Endothelial cell (in vitro differentiated cells): ENCODE measurements around the gene RTN4R. TPM values are rescaled to one million over a fixed set of nuclear protein-coding genes. Genes with fewer than 3 reads are reported as not detected.
A peak's percentile ranks its signal among the peaks of the same experiment; 100 is the strongest.
"Not testable (repeated sequence)": the region's sequence is repeated elsewhere in the genome, so short reads cannot be mapped to it uniquely, and the experiment has no call there.

Experiments
- DNase-seq: peaks from one replicate; pipeline ENCODE4 v3.0.0; 2021; ENCODE audit warnings: low spot score
- H3K27ac Mint-ChIP-seq: one replicate; pipeline ENCODE4 v1.8.0; 2021; ENCODE audit warnings: mixed read lengths, inconsistent platforms; ENCODE audit not compliant: unreplicated experiment
- H3K27me3 Mint-ChIP-seq: one replicate; pipeline ENCODE4 v1.8.0; 2021; ENCODE audit warnings: mild to moderate bottlenecking, moderate library complexity, mixed read lengths, inconsistent platforms; ENCODE audit not compliant: unreplicated experiment
- H3K36me3 Mint-ChIP-seq: one replicate; pipeline ENCODE4 v1.8.0; 2021; ENCODE audit warnings: mild to moderate bottlenecking, low read depth, mixed read lengths, inconsistent platforms; ENCODE audit not compliant: unreplicated experiment
- H3K4me1 Mint-ChIP-seq: one replicate; pipeline ENCODE4 v1.8.0; 2021; ENCODE audit warnings: mild to moderate bottlenecking, mixed read lengths, inconsistent platforms; ENCODE audit not compliant: unreplicated experiment
- H3K4me3 Mint-ChIP-seq: one replicate; pipeline ENCODE4 v1.8.0; 2021; ENCODE audit warnings: mild to moderate bottlenecking, mixed read lengths, inconsistent platforms; ENCODE audit not compliant: unreplicated experiment
- H3K9me3 Mint-ChIP-seq: one replicate; pipeline ENCODE4 v1.8.0; 2021; ENCODE audit warnings: mixed read lengths, inconsistent platforms; ENCODE audit not compliant: unreplicated experiment
- CTCF ChIP-seq: fragments of 200-600 bp; sonication (generic); IDR thresholded peaks from one replicate; pipeline ENCODE4 v1.5.0; 2021; ENCODE audit warnings: antibody characterized with exemption; ENCODE audit not compliant: unreplicated experiment
- long read RNA-seq: library from polyadenylated mRNA; unstranded; transcript quantifications from one replicate; pipeline ENCODE4 v2.0.0, GENCODE V29; 2020; ENCODE audit not compliant: unreplicated experiment
- total RNA-seq: library from RNA; stranded (reverse); fragmentation: NEBNext Ultra II Directional; extraction: Animal tissue kit (Norgen Biotek cat#: 25700); gene quantifications from one replicate; pipeline ENCODE4 v1.2.1, GENCODE V29; 2021; ENCODE audit not compliant: unreplicated experiment

RTN4R gene
- 19.0 TPM for total RNA-seq
- long read RNA-seq, transcript RTN4R-203 (2 exons, 1,973 nt) = major isoform, 6 of 7 reads
- long read RNA-seq, partial matches to known transcripts = 0 of 7 reads
- long read RNA-seq, other reads (novel, unspliced or antisense) = 0 of 7 reads

GRCh38 chr22:20268279-20269012, at the start of gene RTN4R:
Gene RTN4R, minus strand, starts transcription at chr22:20268318. Its CDS starts 226 bp downstream, at chr22:20268092.
- H3K9me3 Mint-ChIP-seq = no peaks in the 10 kb centered on the region
- no peaks in the 10 kb centered on the region for H3K36me3 Mint-ChIP-seq
- peaks cover 17% of the 10 kb centered on the region for H3K27me3 Mint-ChIP-seq
- DNase-seq = peak; percentile 85
- peak; percentile 51 for TF ChIP-seq CTCF
- H3K27ac Mint-ChIP-seq = no peak within 1 kb of the TSS
- H3K4me3 Mint-ChIP-seq = peak within 1 kb of the TSS; percentile 71
- peaks cover 3% of the 10 kb centered on the region for H3K4me1 Mint-ChIP-seq

- not testable (repeated sequence) for H3K36me3 Mint-ChIP-seq, H3K9me3 Mint-ChIP-seq, H3K27me3 Mint-ChIP-seq, H3K27ac Mint-ChIP-seq
- H3K4me3 Mint-ChIP-seq = peak overlapping the region; percentile 71
- DNase-seq = peak; percentile 31
- peak; percentile 70 for TF ChIP-seq CTCF
- H3K4me1 Mint-ChIP-seq = peaks cover 15% of the 10 kb centered on the region
Observed at GRCh38 chr22:20317402-20318042, 49.4 kb upstream of the RTN4R start.

- no peaks in the 10 kb centered on the region for H3K9me3 Mint-ChIP-seq
- H3K27ac Mint-ChIP-seq = no peak overlapping the region
- no peak for TF ChIP-seq CTCF
- no peak overlapping the region for H3K4me3 Mint-ChIP-seq
- H3K27me3 Mint-ChIP-seq = peaks cover 6% of the 10 kb centered on the region
- no peaks in the 10 kb centered on the region for H3K36me3 Mint-ChIP-seq
- peaks cover 14% of the 10 kb centered on the region for H3K4me1 Mint-ChIP-seq
- DNase-seq = no peak
Observed at GRCh38 chr22:20316844-20317401, 48.8 kb upstream of the RTN4R start.

GRCh38 chr22:20316217-20316843, 48.2 kb upstream of the RTN4R start:
- DNase-seq = peak; percentile 3
- TF ChIP-seq CTCF = no peak
- H3K27me3 Mint-ChIP-seq = peaks cover 5% of the 10 kb centered on the region
- H3K27ac Mint-ChIP-seq = no peak overlapping the region
- H3K9me3 Mint-ChIP-seq = no peaks in the 10 kb centered on the region
- H3K4me1 Mint-ChIP-seq = peaks cover 14% of the 10 kb centered on the region
- H3K36me3 Mint-ChIP-seq = no peaks in the 10 kb centered on the region
- no peak overlapping the region for H3K4me3 Mint-ChIP-seq
